NCI-H2107 treated with DMSO at 0.1 percent for 48 hours (cell line): ENCODE measurements around the gene IQSEC1.

Source experiments
- DNase-seq: peaks from one replicate; lab custom pipeline; 2025; ENCODE audit not compliant: unreplicated experiment; lab: John Stamatoyannopoulos, UW

Gene IQSEC1

GRCh38 chr3:13005301-13005700 is 67.9 kb downstream of the IQSEC1 start:
- no peak for DNase-seq

DNA sequence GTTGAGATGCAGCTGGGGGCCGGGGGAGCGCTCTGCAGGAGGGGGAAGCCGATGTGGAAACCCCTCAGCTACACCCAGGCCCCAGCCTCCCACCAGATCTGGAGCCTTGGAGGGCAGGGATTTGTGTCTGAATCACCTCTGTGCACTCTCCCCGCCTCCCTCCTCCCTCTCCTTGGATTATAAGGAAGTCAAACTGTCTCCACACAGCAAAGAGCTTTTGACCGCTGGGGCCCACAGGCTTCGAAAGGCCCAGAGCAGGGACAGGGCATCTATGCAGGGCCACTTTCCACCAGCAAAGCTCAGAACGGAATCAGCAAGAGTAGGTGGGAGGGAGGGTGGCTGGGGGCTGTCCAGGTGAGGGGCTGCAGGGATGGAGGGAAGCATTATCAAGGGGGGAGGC is 68.9 kb downstream of the IQSEC1 start:
- no peak for DNase-seq

GRCh38 chr3:13003608-13004007 is 69.6 kb downstream of the IQSEC1 start:
- no peak for DNase-seq

DNA sequence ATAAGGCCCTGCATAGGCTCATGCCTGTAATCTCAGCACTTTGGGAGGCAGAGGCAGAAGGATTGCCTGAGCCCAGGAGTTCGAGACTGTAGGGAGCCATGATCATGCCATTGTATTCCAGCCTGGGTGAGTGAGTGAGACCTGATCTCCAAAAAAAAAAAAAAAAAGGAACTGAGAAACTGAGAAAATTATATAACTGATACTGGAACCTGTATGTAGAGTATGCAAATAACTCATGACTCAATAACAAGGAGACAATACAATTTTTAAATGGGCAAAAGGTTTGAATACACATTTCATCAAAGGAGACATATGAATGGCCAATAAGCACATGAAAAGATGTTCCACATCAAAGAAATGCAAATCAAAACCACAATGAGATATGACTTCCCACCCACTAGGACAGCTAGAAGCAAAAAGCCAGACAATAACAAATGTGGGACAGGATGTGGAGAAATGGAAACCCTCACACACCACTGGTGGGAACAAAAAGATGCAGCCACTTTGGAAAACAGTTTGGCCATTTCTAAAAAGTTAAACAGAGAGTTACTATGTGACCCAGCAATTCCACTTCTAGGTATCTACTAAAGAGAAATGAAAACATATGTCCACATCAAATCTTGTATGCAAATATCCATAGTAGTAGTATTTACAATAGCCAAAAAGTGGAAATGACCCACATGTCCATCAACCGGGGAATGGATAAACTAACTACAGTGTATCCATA is 70.7 kb downstream of the IQSEC1 start:
- no peak for DNase-seq

GRCh38 chr3:12999147-13000140 is 73.8 kb downstream of the IQSEC1 start:
- no peak for DNase-seq

DNA sequence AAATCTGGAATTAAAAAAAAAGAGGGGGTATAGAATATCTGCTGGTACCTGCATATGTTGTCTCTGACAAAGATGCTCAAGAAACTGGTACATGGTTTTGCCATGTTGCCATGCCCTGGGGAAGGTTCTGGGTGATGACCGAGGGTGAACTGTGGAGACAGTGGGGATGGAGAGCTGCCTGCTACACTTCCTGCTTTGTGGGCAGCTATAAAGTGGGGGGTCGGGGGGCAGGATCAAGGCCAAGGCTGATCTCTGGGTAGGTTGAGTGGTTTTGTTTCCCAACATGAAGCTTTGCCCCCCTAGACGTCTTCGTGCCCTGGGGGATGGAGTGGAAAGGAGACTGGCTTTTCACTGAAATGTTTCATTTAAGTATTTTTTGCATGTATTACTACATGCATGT is 74.6 kb downstream of the IQSEC1 start:
- DNase-seq: no peak

DNA sequence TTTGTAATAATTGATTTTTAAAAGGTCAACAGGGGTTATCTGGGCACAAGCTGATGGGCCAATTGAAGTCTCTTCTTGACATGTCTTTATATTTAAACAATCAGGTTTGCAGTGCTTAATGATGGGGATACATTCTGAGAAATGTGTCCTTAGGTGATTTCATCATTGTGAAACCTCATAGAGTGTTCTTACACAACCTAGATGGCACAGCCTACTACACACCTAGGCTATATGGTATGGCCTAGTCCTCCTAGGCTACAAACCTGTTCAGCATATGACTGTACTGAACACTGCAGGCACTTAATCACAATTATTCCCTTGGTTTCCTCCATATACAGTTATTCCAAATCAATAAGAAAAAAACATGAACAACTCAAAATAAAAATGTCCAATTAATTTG is 75.8 kb downstream of the IQSEC1 start:
- no peak for DNase-seq

GRCh38 chr3:12996181-12996506 is 77.1 kb downstream of the IQSEC1 start:
- no peak for DNase-seq

GRCh38 chr3:12995389-12996180 is 77.6 kb downstream of the IQSEC1 start:
- DNase-seq: no peak

DNA sequence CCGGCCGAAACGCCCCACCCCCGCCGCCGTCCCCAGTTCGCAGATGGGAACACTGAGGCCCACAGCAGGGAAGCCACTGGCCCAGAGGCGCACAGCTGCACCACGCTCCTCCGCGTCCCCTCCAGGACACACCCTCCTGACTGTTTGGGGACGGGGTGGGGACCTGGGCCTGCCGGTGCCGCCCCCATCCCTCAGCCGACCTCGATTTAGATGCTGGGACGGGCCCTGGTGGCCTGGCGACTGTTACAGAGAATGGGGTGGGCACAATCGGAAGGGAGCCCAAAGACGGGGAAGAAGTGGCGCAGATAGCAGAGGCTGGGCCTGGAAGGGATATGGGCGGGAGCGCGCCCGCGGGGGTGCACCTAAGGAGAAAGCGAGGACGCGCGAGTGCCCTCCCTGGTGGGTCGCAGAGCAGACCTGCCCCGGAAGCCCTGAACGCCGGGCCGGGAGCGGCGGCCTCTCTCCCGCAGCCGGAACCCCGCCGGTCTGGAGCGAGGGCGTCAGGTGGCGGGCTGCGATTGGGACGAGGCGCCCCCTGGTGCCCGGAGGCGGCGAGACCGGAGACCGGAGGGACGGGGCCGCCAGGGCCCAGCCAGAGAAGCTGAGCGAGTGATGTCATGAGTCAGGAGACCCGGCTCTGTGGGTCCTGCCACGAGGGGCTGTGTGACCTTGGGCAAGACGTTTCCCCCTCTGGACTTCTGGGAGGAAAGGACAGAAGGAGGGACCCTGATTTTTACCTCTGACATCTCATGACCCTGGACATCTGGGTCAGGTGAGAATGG is 78.4 kb downstream of the IQSEC1 start:
- DNase-seq: no peak

GRCh38 chr3:12994357-12994606 is 78.9 kb downstream of the IQSEC1 start:
- DNase-seq: no peak

GRCh38 chr3:12993517-12994356 is 79.5 kb downstream of the IQSEC1 start:
- no peak for DNase-seq

DNA sequence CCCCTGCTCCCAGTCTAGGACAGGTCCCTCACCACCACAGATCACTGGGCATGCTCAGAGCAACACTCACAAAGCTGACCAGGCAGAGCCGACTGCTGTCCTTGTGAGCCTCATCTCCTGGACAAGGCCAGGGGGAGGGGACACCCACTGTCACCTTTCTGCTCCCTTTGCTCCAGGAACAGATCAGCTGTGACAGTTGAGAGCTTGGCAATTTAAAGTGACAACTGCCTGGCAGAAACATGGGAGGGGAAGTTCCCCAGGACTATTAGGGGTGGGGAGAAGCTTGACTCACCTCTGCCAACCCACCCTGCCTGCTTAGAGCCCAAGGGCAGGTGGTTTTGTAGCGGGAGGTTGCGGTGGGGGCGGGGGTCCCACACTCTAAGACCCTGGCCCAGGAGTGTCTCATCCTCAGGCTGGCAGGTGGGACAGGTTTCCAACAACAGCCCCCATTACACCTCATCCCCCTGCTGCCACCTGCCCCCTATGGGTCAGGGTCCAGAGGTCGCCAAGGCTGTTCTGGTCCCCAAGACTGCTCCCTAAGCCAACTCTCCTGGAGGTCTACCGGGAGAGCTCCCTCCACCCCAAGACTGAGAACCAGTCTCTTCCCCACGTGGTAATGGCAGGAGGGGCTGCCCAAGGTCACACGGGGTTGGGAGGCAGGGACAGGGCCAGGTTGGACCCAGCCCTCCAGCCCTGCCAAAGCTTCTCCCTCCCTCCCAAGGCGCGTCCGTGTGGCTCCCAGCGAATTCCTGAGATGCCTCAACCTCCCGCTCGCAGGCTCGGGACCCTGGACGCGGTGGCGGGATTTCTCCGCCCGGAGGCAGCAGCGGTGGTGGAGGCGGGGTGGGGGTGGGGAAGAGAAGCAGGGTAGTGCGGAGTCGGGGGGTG is 80.4 kb downstream of the IQSEC1 start:
- DNase-seq: no peak

DNA sequence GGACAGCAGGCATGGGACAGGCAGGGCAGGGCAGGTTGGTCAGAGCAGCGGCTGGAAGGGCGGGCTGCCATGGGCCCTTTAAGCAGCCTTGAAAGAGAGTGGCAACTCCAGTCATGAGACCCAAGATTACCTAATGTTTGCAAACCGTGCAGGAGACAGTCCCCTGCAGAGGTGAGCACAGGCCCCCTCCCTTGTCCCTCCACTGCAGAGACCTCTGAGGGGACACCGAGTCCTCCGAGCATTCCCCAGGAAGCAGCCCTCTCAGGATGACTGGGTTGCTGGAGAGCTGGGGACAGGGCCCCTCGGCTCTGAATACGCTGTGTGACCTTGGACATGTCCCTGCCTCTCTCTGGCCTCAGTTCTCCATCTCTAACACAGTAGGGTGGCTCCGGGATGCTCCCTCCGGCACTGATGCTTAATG is 81.4 kb downstream of the IQSEC1 start:
- DNase-seq: no peak

DNA sequence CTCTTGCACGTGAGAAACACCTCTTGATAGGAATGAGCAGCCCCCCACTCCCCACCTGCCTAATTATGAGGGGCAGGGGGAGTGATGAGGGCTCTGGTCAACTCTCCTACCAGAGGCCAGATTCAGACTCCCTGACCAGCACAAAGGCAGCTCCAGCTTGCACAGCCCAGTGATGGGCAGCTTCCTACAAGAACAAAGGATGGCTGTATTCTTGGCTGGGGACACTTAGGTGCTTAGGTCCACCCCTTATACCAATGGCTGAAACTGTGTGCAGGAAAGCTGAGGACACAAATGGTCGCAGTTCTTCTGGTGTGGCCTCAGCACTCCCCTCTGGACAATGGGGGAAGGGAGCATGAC is 81.8 kb downstream of the IQSEC1 start:
- DNase-seq: no peak

DNA sequence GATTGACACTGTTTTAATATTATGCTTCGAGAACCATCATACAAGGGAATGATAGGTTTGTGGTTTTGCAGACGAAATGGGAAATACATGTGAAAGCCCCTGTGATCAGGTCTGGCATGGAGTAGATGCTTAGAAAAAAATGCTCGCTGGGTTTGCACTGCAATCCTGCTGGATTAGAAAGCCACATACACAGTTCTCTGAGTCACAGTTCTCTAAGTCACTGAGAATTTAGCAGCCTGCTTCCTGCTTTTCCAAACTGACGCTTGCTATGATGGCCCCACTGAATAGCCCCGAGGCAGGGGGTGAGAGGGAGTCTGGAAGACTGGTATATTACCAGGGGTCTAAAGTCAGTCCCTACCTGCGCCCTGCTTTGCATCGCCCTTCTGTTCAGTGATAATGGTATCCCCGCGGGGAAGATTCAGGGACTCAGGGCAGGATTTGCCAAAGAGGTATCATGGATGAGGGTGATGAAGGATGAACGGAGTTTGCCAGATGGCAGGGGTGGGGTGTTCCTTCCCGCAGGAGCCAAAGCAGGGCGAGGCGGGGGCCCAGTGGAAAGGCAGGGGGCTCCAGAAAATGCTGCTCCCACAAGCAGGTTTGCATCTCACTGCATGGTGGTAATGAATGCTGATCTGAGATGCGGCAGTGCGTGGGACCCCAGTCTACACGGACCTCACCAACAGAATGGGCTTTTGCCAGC is 82.3 kb downstream of the IQSEC1 start:
- no peak for DNase-seq

DNA sequence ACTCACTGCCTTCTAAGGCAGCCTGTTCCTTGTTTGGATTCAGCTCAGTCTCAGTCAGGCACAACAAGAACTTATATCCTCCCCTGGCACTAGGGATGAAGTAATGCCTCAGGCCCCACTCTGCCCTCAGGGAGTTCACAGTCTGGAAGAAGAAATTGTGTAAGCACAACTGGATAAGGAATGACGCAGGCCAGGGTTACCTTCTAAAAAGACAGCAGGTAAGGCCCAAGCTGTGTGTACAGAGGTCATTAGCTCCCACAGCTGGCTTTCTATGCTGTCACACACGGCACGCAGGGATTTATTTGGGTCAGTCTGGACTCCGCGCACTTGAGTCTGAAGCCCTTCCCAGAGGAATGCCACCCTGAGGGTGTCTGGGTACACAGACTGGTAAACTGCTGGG is 82.9 kb downstream of the IQSEC1 start:
- no peak for DNase-seq

GRCh38 chr3:12988728-12989454 is 84.3 kb downstream of the IQSEC1 start:
- DNase-seq: no peak
